HepG2 (cell line): Measurements from ENCODE around the gene MED28. TPM values are rescaled to one million over a fixed set of nuclear protein-coding genes. Genes with fewer than 3 reads are reported as not detected.

Experiments
- ATF1 ChIP-seq: IDR thresholded peaks from 2 replicates; pipeline ENCODE4 v1.6.1; 2016; ENCODE audit warnings: mild to moderate bottlenecking, control low read depth
- GFI1 ChIP-seq: sonication (generic); formaldehyde crosslinking; IDR thresholded peaks from 2 replicates; pipeline ENCODE4 v1.5.0; 2020; ENCODE audit warnings: missing genetic modification reagents, mild to moderate bottlenecking, borderline replicate concordance
- HMGXB4 ChIP-seq, 2 experiments: sonication (generic) in 1 of 2; formaldehyde crosslinking in 1 of 2; IDR thresholded peaks; 2 replicates each; pipeline versions ENCODE4 v1.4.0 to v1.6.1; 2018 to 2020; ENCODE audit warnings: missing genetic modification reagents in 2 of 2, borderline replicate concordance in 1 of 2, low read depth in 1 of 2, mild to moderate bottlenecking in 1 of 2, missing biosample characterization in 1 of 2
- HNF1B ChIP-seq: sonication (generic); formaldehyde crosslinking; IDR thresholded peaks from 2 replicates; pipeline ENCODE4 v1.5.1; 2020; ENCODE audit warnings: mild to moderate bottlenecking, moderate library complexity, missing genetic modification reagents
- IKZF1 ChIP-seq: fragments of 450-650 bp; IDR thresholded peaks from 2 replicates; pipeline ENCODE4 v1.7.1; 2016
- MBNL3 ChIP-seq: fragments of 250-450 bp; sonication (Bioruptor Pico); conservative IDR thresholded peaks from 2 replicates; pipeline ENCODE4 v1.8.0; 2022; ENCODE audit warnings: mild to moderate bottlenecking, inconsistent platforms
- MTF1 ChIP-seq: sonication (generic); formaldehyde crosslinking; IDR thresholded peaks from 2 replicates; pipeline ENCODE4 v1.5.0; 2020; ENCODE audit warnings: missing genetic modification reagents
- NR1H2 ChIP-seq: sonication (generic); formaldehyde crosslinking; IDR thresholded peaks from 2 replicates; pipeline ENCODE4 v1.8.1; 2022; ENCODE audit warnings: low read depth, missing genetic modification reagents, borderline replicate concordance
- NR2F1 ChIP-seq, 2 experiments: fragments of 450-650 bp in 1 of 2; formaldehyde crosslinking in 1 of 2; IDR thresholded peaks; 2 replicates each; pipeline versions ENCODE4 v1.5.0 to v1.6.1; 2016 to 2020; ENCODE audit warnings: mild to moderate bottlenecking in 1 of 2, missing compliant biosample characterization in 1 of 2, missing genetic modification reagents in 1 of 2, moderate library complexity in 1 of 2
- SETDB1 ChIP-seq: sonication (generic); formaldehyde crosslinking; IDR thresholded peaks from 2 replicates; pipeline ENCODE4 v1.5.1; 2020; ENCODE audit warnings: missing genetic modification reagents, mild to moderate bottlenecking, borderline replicate concordance
- SP1 ChIP-seq, 2 experiments: fragments of 450-650 bp in 1 of 2; sonication (generic) in 1 of 2; formaldehyde crosslinking in 1 of 2; IDR thresholded peaks; 2 replicates each; pipeline versions ENCODE4 v1.4.0 to v1.6.1; 2016 to 2020; ENCODE audit warnings: missing genetic modification reagents in 1 of 2
- SRF ChIP-seq: IDR thresholded peaks from 2 replicates; pipeline ENCODE4 v1.6.1; 2011; ENCODE audit warnings: mild to moderate bottlenecking, low read depth, low read length, moderate library complexity
- THAP9 ChIP-seq: sonication (generic); formaldehyde crosslinking; IDR thresholded peaks from 2 replicates; pipeline ENCODE4; 2020; ENCODE audit warnings: missing genetic modification reagents, mild to moderate bottlenecking, borderline replicate concordance
- ZBTB39 ChIP-seq: sonication (generic); formaldehyde crosslinking; IDR thresholded peaks from 2 replicates; pipeline ENCODE4 v1.5.0; 2020; ENCODE audit warnings: missing genetic modification reagents
- ZNF580 ChIP-seq: IDR thresholded peaks from 2 replicates; pipeline ENCODE4 v1.6.1; 2016; ENCODE audit warnings: low read depth, borderline replicate concordance
- ZNF629 ChIP-seq: sonication (generic); formaldehyde crosslinking; conservative IDR thresholded peaks from 2 replicates; pipeline ENCODE4 v1.5.0; 2020; ENCODE audit warnings: missing genetic modification reagents
- ZNF784 ChIP-seq: sonication (generic); formaldehyde crosslinking; IDR thresholded peaks from 2 replicates; pipeline ENCODE4 v1.5.1; 2020; ENCODE audit warnings: missing genetic modification reagents, mild to moderate bottlenecking, borderline replicate concordance
- polyA plus RNA-seq, 8 experiments: library from polyadenylated mRNA; depleted of rRNA in 3 of 8; stranded (reverse) in 7 of 8; unstranded in 1 of 8; fragments of >200 nt; fragmentation: Illumina TruSeq in 4 of 8; extraction: Trizol in 4 of 8; gene quantifications; 2 replicates each; pipeline versions ENCODE4 v1.2.1 to v1.2.3, GENCODE V29; 2011 to 2016; ENCODE audit warnings: low read depth in 4 of 8, missing spikeins in 1 of 8, mixed read lengths in 1 of 8; ENCODE audit not compliant: insufficient read depth in 1 of 8
- total RNA-seq, 5 experiments: library from RNA; depleted of rRNA; stranded (reverse); fragments of >200 nt; fragmentation: Illumina TruSeq; extraction: Trizol; gene quantifications; 2 replicates each; pipeline ENCODE4 v1.2.3, GENCODE V29; 2016; ENCODE audit warnings: low read depth in 1 of 5

MED28 gene
- total and polyA plus RNA-seq, 2 of the 13 experiments (the other 11 are each of a cell fraction or from before 2014, with no cell fraction given) = 41.3 to 65.7 TPM

- TF ChIP-seq ZBTB39 (CRISPR knock-in tag) = no peak
- TF ChIP-seq NR1H2 (CRISPR knock-in tag) = no peak
- no peak for TF ChIP-seq NR2F1 (CRISPR knock-in tag; IDR thresholded peaks at IDR 0.05)
- peak; percentile 62; the same call in 1 of the 2 replicates for TF ChIP-seq HNF1B (CRISPR knock-in tag)
- TF ChIP-seq MTF1 (CRISPR knock-in tag) = no peak
- no peak for TF ChIP-seq SETDB1 (CRISPR knock-in tag)
- TF ChIP-seq ZNF629 = 0 out of 2 replicates have a peak, but pooled peaks have one; percentile 15
- TF ChIP-seq SRF = no peak
- TF ChIP-seq IKZF1 = no peak
- TF ChIP-seq THAP9 (CRISPR knock-in tag) = no peak
- no peak for TF ChIP-seq MBNL3 (CRISPR knock-in tag)
- no peak for TF ChIP-seq SP1 (IDR thresholded peaks at IDR 0.05)
- peak; percentile 92 for TF ChIP-seq SP1 (CRISPR knock-in tag; IDR thresholded peaks at IDR 0.05)
- TF ChIP-seq ZNF580 (CRISPR knock-in tag) = peak; percentile 32; the same call in 1 of the 2 replicates
- no peak for TF ChIP-seq ATF1
- peak; percentile 5 to 69; a peak in 2 of 4 replicates for TF ChIP-seq HMGXB4 (CRISPR knock-in tag; IDR thresholded peaks at IDR 0.05; ENCODE audit: borderline replicate concordance in 1 of 2, low read depth in 1 of 2)
- TF ChIP-seq GFI1 (CRISPR knock-in tag) = peak; percentile 36; the same call in 1 of the 2 replicates
- no peak; the same call in 1 of the 2 replicates for TF ChIP-seq ZNF784 (CRISPR knock-in tag)
Measured at GRCh38 chr4:17576932-17577664, 37.3 kb upstream of the MED28 start, which contains the start of gene LAP3 (continued).
